Caco-2 (cell line): ENCODE measurements around the gene TK2. TPM values are rescaled to one million over a fixed set of nuclear protein-coding genes. Genes with fewer than 3 reads are reported as not detected.

ENCODE experiments used
- BruUV-seq: library from RNA; stranded (reverse); fragments of 400-500 nt; replicated peaks from 2 replicates; lab custom pipeline; 2021; lab: Mats Ljungman, UMichigan
- CTCF ChIA-PET: fragments of 300-600 bp; sonication (Branson Sonifier 250); formaldehyde crosslinking; loops from one replicate; lab custom pipeline; 2022; ENCODE audit warnings: antibody characterized with exemption; lab: Charles Lee
- POLR2A ChIA-PET: fragments of 300-600 bp; sonication (Branson Sonifier 250); formaldehyde crosslinking; loops from one replicate; lab custom pipeline; 2022; ENCODE audit warnings: antibody characterized with exemption; lab: Charles Lee
- DNase-seq, 2 experiments: peaks; one replicate each; pipeline versions ENCODE4 v3.0.0 to v3.0.0-alpha.2; 2020 to 2022
- H3K27me3 ChIP-seq: replicated peaks from 2 replicates; pipeline ENCODE4 v1.6.0; 2011; ENCODE audit warnings: low read length; ENCODE audit not compliant: control insufficient read depth, insufficient read depth
- H3K36me3 ChIP-seq: 2 replicates; pipeline ENCODE4 v1.5.1; 2011; ENCODE audit warnings: low read length; ENCODE audit not compliant: control insufficient read depth, insufficient read depth
- H3K4me1 ChIP-seq: fragments of 250-450 bp; sonication (Bioruptor Pico); 2 replicates; pipeline ENCODE4 v1.5.1; 2020; ENCODE audit warnings: mild to moderate bottlenecking
- H3K4me3 ChIP-seq: 2 replicates; pipeline ENCODE4 v1.5.1; 2011; ENCODE audit warnings: low read depth, mild to moderate bottlenecking, control low read depth, low read length
- H3K9me3 ChIP-seq: fragments of 250-450 bp; sonication (Bioruptor Pico); 2 replicates; pipeline ENCODE4 v1.5.1; 2020; ENCODE audit warnings: mild to moderate bottlenecking, moderate library complexity
- H3K27ac Mint-ChIP-seq: one replicate; pipeline ENCODE4 v1.8.0; 2022; ENCODE audit warnings: mixed read lengths; ENCODE audit not compliant: unreplicated experiment
- H3K27me3 Mint-ChIP-seq: one replicate; pipeline ENCODE4 v1.8.0; 2022; ENCODE audit warnings: mixed read lengths; ENCODE audit not compliant: insufficient read depth, unreplicated experiment
- H3K36me3 Mint-ChIP-seq: one replicate; pipeline ENCODE4 v1.8.0; 2022; ENCODE audit warnings: mild to moderate bottlenecking, mixed read lengths; ENCODE audit not compliant: insufficient read depth, unreplicated experiment
- H3K4me1 Mint-ChIP-seq: one replicate; pipeline ENCODE4 v1.8.0; 2022; ENCODE audit warnings: low read depth, mixed read lengths; ENCODE audit not compliant: unreplicated experiment
- H3K4me3 Mint-ChIP-seq: one replicate; pipeline ENCODE4 v1.8.0; 2022; ENCODE audit warnings: mild to moderate bottlenecking, moderate library complexity, mixed read lengths; ENCODE audit not compliant: unreplicated experiment
- H3K9me3 Mint-ChIP-seq: one replicate; pipeline ENCODE4 v1.8.0; 2022; ENCODE audit warnings: mixed read lengths; ENCODE audit not compliant: unreplicated experiment
- intact Hi-C: fragments of 100-400 bp; cut with micrococcal nuclease; formaldehyde crosslinking; loops from one replicate; pipeline ENCODE4 v1.10.0; 2022; ENCODE audit not compliant: unreplicated experiment
- total RNA-seq: library from RNA; stranded (reverse); gene quantifications from 2 replicates; pipeline ENCODE4 v1.2.3, GENCODE V29; 2022
- TF ChIP-seq, protein P1 (sequence below), 2 experiments: fragments of 200-600 bp in 1 of 2; IDR thresholded peaks; 1 replicate in 1 of 2; 2 replicates in 1 of 2; pipeline versions ENCODE4 v1.5.1 to v1.8.0; 2011 to 2022; ENCODE audit warnings: antibody characterized with exemption in 1 of 2, control low read depth in 1 of 2, inconsistent platforms in 1 of 2, low read depth in 1 of 2, low read length in 1 of 2, mild to moderate bottlenecking in 1 of 2, moderate library complexity in 1 of 2; ENCODE audit not compliant: insufficient read depth in 1 of 2, severe bottlenecking in 1 of 2, unreplicated experiment in 1 of 2

TK2 gene
- total RNA-seq, 1 experiment from 2014 or later = 18.2 TPM

- Histone ChIP-seq H3K27me3 (no peaks in the 10 kb centered on the region), H3K4me1 (peaks cover 10% of the 10 kb centered on the region), H3K9me3 (no peaks in the 10 kb centered on the region), H3K36me3 (no peaks in the 10 kb centered on the region; the same call in 1 of the 2 replicates), H3K4me3 (no peak overlapping the region)
- peaks cover 5% of the 10 kb centered on the region for H3K36me3 Mint-ChIP-seq
- H3K4me3 Mint-ChIP-seq = no peak overlapping the region
- BruUV-seq = no TSS peak
- ChIA-PET CTCF (no interaction called here), POLR2A (no interaction called here)
- intact Hi-C loops = no loop called here
- DNase-seq = no peak
- no peaks in the 10 kb centered on the region for H3K9me3 Mint-ChIP-seq
- no peak overlapping the region for H3K27ac Mint-ChIP-seq
- peaks cover 8% of the 10 kb centered on the region for H3K4me1 Mint-ChIP-seq
- TF ChIP-seq, protein P1, sequence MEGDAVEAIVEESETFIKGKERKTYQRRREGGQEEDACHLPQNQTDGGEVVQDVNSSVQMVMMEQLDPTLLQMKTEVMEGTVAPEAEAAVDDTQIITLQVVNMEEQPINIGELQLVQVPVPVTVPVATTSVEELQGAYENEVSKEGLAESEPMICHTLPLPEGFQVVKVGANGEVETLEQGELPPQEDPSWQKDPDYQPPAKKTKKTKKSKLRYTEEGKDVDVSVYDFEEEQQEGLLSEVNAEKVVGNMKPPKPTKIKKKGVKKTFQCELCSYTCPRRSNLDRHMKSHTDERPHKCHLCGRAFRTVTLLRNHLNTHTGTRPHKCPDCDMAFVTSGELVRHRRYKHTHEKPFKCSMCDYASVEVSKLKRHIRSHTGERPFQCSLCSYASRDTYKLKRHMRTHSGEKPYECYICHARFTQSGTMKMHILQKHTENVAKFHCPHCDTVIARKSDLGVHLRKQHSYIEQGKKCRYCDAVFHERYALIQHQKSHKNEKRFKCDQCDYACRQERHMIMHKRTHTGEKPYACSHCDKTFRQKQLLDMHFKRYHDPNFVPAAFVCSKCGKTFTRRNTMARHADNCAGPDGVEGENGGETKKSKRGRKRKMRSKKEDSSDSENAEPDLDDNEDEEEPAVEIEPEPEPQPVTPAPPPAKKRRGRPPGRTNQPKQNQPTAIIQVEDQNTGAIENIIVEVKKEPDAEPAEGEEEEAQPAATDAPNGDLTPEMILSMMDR (IDR thresholded peaks at IDR 0.05; ENCODE audit: insufficient read depth in 1 of 2, low read depth in 1 of 2, low read length in 1 of 2, severe bottlenecking in 1 of 2, unreplicated experiment in 1 of 2) = no peak
- no peaks in the 10 kb centered on the region for H3K27me3 Mint-ChIP-seq
Observed at GRCh38 chr16:66521951-66522771, 27.8 kb downstream of the TK2 start.

- intact Hi-C loops = no loop called here
- BruUV-seq = no TSS peak
- no peaks in the 10 kb centered on the region for H3K27me3 Mint-ChIP-seq
- TF ChIP-seq, protein P1 (IDR thresholded peaks at IDR 0.05; ENCODE audit: insufficient read depth in 1 of 2, low read depth in 1 of 2, low read length in 1 of 2, severe bottlenecking in 1 of 2, unreplicated experiment in 1 of 2) = no peak
- Histone ChIP-seq H3K27me3 (no peaks in the 10 kb centered on the region), H3K36me3 (no peaks in the 10 kb centered on the region; the same call in 1 of the 2 replicates), H3K9me3 (no peaks in the 10 kb centered on the region), H3K4me3 (no peak overlapping the region), H3K4me1 (peaks cover 17% of the 10 kb centered on the region)
- ChIA-PET POLR2A (no interaction called here), CTCF (interaction anchor here (1.0 kb wide), 1 partner anchor 87 kb away, joined by 3 read pairs; no protein-coding TSS in a partner anchor)
- no peak overlapping the region for H3K27ac Mint-ChIP-seq
- no peaks in the 10 kb centered on the region for H3K9me3 Mint-ChIP-seq
- no peak overlapping the region for H3K4me3 Mint-ChIP-seq
- H3K4me1 Mint-ChIP-seq = peaks cover 17% of the 10 kb centered on the region
- no peak for DNase-seq
- peaks cover 9% of the 10 kb centered on the region for H3K36me3 Mint-ChIP-seq
Observed at GRCh38 chr16:66521252-66521713, 28.6 kb downstream of the TK2 start.

GRCh38 chr16:66520406-66521170 lies 29.3 kb downstream of the TK2 start:
- DNase-seq = no peak
- no TSS peak for BruUV-seq
- H3K4me3 Mint-ChIP-seq = no peak overlapping the region
- no peak overlapping the region for H3K27ac Mint-ChIP-seq
- H3K36me3 ChIP-seq = no peaks in the 10 kb centered on the region; the same call in 1 of the 2 replicates
- H3K9me3 Mint-ChIP-seq = no peaks in the 10 kb centered on the region
- TF ChIP-seq, protein P1 (IDR thresholded peaks at IDR 0.05; ENCODE audit: insufficient read depth in 1 of 2, low read depth in 1 of 2, low read length in 1 of 2, severe bottlenecking in 1 of 2, unreplicated experiment in 1 of 2) = no peak
- H3K27me3 Mint-ChIP-seq = no peaks in the 10 kb centered on the region
- H3K9me3 ChIP-seq = no peaks in the 10 kb centered on the region
- intact Hi-C loops = no loop called here
- no peak overlapping the region for H3K4me3 ChIP-seq
- peaks cover 19% of the 10 kb centered on the region for H3K4me1 ChIP-seq
- ChIA-PET POLR2A (no interaction called here), CTCF (interaction anchor here (1.0 to 1.5 kb wide), 2 partner anchors 88 to 352 kb away, joined by 3 read pairs; no protein-coding TSS in a partner anchor)
- no peaks in the 10 kb centered on the region for H3K27me3 ChIP-seq
- H3K4me1 Mint-ChIP-seq = peaks cover 21% of the 10 kb centered on the region
- peaks cover 9% of the 10 kb centered on the region for H3K36me3 Mint-ChIP-seq
